ENCODE results near the gene OR51M1.

DNA sequence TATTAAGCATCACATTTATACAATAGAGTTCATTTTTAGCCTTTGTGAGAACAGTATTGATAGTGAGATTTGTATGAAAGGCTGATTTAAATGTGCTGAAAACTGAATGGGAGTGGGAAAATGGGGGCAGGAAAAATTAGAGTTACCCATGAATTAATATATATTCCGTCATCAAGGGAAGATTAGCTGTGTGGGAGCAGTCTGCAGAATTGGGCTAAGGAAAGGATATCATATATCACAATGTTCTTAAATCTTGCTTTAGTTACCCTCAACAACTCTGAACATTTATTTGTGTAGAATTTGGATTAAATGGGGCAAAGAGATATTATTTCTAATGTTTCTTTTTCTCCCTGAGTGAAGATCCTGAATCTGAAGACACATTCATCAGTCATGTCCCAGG is 38.2 kb downstream of the OR51M1 start, which contains the start of gene OR51Q1:
- TF ChIP-seq, protein P1, sequence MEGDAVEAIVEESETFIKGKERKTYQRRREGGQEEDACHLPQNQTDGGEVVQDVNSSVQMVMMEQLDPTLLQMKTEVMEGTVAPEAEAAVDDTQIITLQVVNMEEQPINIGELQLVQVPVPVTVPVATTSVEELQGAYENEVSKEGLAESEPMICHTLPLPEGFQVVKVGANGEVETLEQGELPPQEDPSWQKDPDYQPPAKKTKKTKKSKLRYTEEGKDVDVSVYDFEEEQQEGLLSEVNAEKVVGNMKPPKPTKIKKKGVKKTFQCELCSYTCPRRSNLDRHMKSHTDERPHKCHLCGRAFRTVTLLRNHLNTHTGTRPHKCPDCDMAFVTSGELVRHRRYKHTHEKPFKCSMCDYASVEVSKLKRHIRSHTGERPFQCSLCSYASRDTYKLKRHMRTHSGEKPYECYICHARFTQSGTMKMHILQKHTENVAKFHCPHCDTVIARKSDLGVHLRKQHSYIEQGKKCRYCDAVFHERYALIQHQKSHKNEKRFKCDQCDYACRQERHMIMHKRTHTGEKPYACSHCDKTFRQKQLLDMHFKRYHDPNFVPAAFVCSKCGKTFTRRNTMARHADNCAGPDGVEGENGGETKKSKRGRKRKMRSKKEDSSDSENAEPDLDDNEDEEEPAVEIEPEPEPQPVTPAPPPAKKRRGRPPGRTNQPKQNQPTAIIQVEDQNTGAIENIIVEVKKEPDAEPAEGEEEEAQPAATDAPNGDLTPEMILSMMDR (IDR thresholded peaks at IDR 0.05): no peak
- TF ChIP-seq POLR2A (IDR thresholded peaks at IDR 0.05): no peak

Measured in right lobe of liver (tissue), 4 donors.